H9 (cell line): ENCODE measurements around the gene PROC. TPM values are rescaled to one million over a fixed set of nuclear protein-coding genes. Genes with fewer than 3 reads are reported as not detected.

ENCODE experiments used
- DNase-seq: peaks from one replicate; pipeline ENCODE4 v3.0.0-alpha.2; 2017
- H2AFZ ChIP-seq: one replicate; pipeline ENCODE4 v1.6.1; 2013; ENCODE audit warnings: mild to moderate bottlenecking, low read length, control low read depth, moderate library complexity
- H2AK5ac ChIP-seq: 2 replicates; pipeline ENCODE4 v1.6.1; 2013; ENCODE audit warnings: low read length, control low read depth, mixed read lengths; ENCODE audit not compliant: insufficient read length
- H2BK120ac ChIP-seq: one replicate; pipeline ENCODE4 v1.6.1; 2013; ENCODE audit warnings: low read depth, mild to moderate bottlenecking, low read length, control low read depth, inconsistent platforms; ENCODE audit not compliant: poor library complexity, severe bottlenecking
- H2BK12ac ChIP-seq: 2 replicates; pipeline ENCODE4 v1.6.1; 2013; ENCODE audit warnings: low read length, control low read depth, mixed read lengths, low read depth; ENCODE audit not compliant: insufficient read length
- H2BK15ac ChIP-seq: 2 replicates; pipeline ENCODE4 v1.6.1; 2013; ENCODE audit warnings: low read depth, low read length, control low read depth
- H2BK20ac ChIP-seq: one replicate; pipeline ENCODE4 v1.6.1; 2013; ENCODE audit warnings: low read depth, mild to moderate bottlenecking, low read length, control low read depth, inconsistent platforms; ENCODE audit not compliant: poor library complexity, severe bottlenecking
- H2BK5ac ChIP-seq: 2 replicates; pipeline ENCODE4 v1.6.1; 2013; ENCODE audit warnings: low read length, control low read depth, mixed read lengths; ENCODE audit not compliant: insufficient read length
- H3K14ac ChIP-seq: 2 replicates; pipeline ENCODE4 v1.6.1; 2013; ENCODE audit warnings: low read length, control low read depth; ENCODE audit not compliant: insufficient read depth
- H3K18ac ChIP-seq: 2 replicates; pipeline ENCODE4 v1.6.1; 2013; ENCODE audit warnings: low read depth, mild to moderate bottlenecking, mixed read lengths, low read length, control low read depth; ENCODE audit not compliant: insufficient read length
- H3K23ac ChIP-seq: 2 replicates; pipeline ENCODE4 v1.6.1; 2013; ENCODE audit warnings: low read length, control low read depth, mixed read lengths, low read depth; ENCODE audit not compliant: insufficient read length
- H3K23me2 ChIP-seq: 2 replicates; pipeline ENCODE4 v1.6.1; 2013; ENCODE audit warnings: low read depth, mild to moderate bottlenecking, mixed read lengths, low read length, control low read depth; ENCODE audit not compliant: insufficient read length, poor library complexity, severe bottlenecking
- H3K27ac ChIP-seq: 2 replicates; pipeline ENCODE4 v1.5.1; 2013; ENCODE audit warnings: low read length, control low read depth, mixed read lengths, low read depth; ENCODE audit not compliant: insufficient read length
- H3K27me3 ChIP-seq: 2 replicates; pipeline ENCODE4 v1.6.1; 2013; ENCODE audit warnings: low read length, control low read depth, inconsistent platforms; ENCODE audit not compliant: insufficient read depth
- H3K4ac ChIP-seq: 2 replicates; pipeline ENCODE4 v1.6.1; 2013; ENCODE audit warnings: low read depth, mild to moderate bottlenecking, control low read depth, inconsistent platforms, low read length, moderate library complexity
- H3K4me1 ChIP-seq: 2 replicates; pipeline ENCODE4 v1.6.1; 2013; ENCODE audit warnings: low read length, control low read depth, inconsistent platforms; ENCODE audit not compliant: insufficient read depth
- H3K4me2 ChIP-seq: 2 replicates; pipeline ENCODE4 v1.6.1; 2013; ENCODE audit warnings: low read length, control low read depth, mixed read lengths; ENCODE audit not compliant: insufficient read length, insufficient read depth
- H3K56ac ChIP-seq: 2 replicates; pipeline ENCODE4 v1.6.1; 2013; ENCODE audit warnings: low read depth, mild to moderate bottlenecking, mixed read lengths, low read length, control low read depth; ENCODE audit not compliant: insufficient read length
- H3K79me1 ChIP-seq: 2 replicates; pipeline ENCODE4 v1.6.1; 2013; ENCODE audit warnings: low read depth, mild to moderate bottlenecking, moderate library complexity, low read length, control low read depth, inconsistent platforms; ENCODE audit not compliant: insufficient read depth, poor library complexity, severe bottlenecking
- H3K79me2 ChIP-seq: 2 replicates; pipeline ENCODE4 v1.6.1; 2013; ENCODE audit warnings: low read length, control low read depth, inconsistent platforms; ENCODE audit not compliant: insufficient read depth
- H3K9ac ChIP-seq: 2 replicates; pipeline ENCODE4 v1.6.1; 2013; ENCODE audit warnings: low read length, control low read depth, mixed read lengths; ENCODE audit not compliant: insufficient read length; ENCODE audit errors: extremely low read depth
- H3K9me3 ChIP-seq: one replicate; pipeline ENCODE4 v1.6.1; 2013; ENCODE audit warnings: low read depth, low read length, inconsistent platforms; ENCODE audit not compliant: control insufficient read depth
- H3T11ph ChIP-seq: one replicate; pipeline ENCODE4 v1.6.1; 2013; ENCODE audit warnings: mild to moderate bottlenecking, low read length, control low read depth, inconsistent platforms
- H4K20me1 ChIP-seq: one replicate; pipeline ENCODE4 v1.6.1; 2013; ENCODE audit not compliant: control insufficient read depth, insufficient read length, insufficient read depth
- H4K5ac ChIP-seq: 2 replicates; pipeline ENCODE4 v1.6.1; 2013; ENCODE audit warnings: low read depth, mild to moderate bottlenecking, mixed read lengths, low read length, control low read depth; ENCODE audit not compliant: insufficient read length
- H4K8ac ChIP-seq: replicated peaks from 2 replicates; pipeline ENCODE4 v1.6.1; 2013; ENCODE audit warnings: low read length, control low read depth, mixed read lengths, low read depth; ENCODE audit not compliant: insufficient read length
- H4K91ac ChIP-seq: 2 replicates; pipeline ENCODE4 v1.6.1; 2013; ENCODE audit warnings: low read depth, mild to moderate bottlenecking, moderate library complexity, mixed read lengths, low read length, control low read depth; ENCODE audit not compliant: insufficient read length
- H3K27ac Mint-ChIP-seq, 3 experiments: 2 replicates in 2 of 3; 3 replicates in 1 of 3; pipeline ENCODE4 v1.8.0; 2020 to 2021; ENCODE audit warnings: mixed read lengths in 3 of 3, mild to moderate bottlenecking in 1 of 3, moderate library complexity in 1 of 3
- H3K27me3 Mint-ChIP-seq: 2 replicates; pipeline ENCODE4 v1.8.0; 2021; ENCODE audit warnings: low read depth, mild to moderate bottlenecking, moderate library complexity, mixed read lengths
- H3K36me3 Mint-ChIP-seq, 3 experiments: 2 replicates in 2 of 3; 3 replicates in 1 of 3; pipeline ENCODE4 v1.8.0; 2020 to 2021; ENCODE audit warnings: low read depth in 3 of 3, mixed read lengths in 3 of 3; ENCODE audit not compliant: insufficient read depth in 1 of 3
- H3K4me1 Mint-ChIP-seq, 2 experiments: 2 replicates each; pipeline ENCODE4 v1.8.0; 2020; ENCODE audit warnings: mixed read lengths in 2 of 2
- H3K4me3 Mint-ChIP-seq, 2 experiments: 2 replicates in 1 of 2; 3 replicates in 1 of 2; pipeline ENCODE4 v1.8.0; 2020 to 2021; ENCODE audit warnings: mild to moderate bottlenecking in 2 of 2, mixed read lengths in 2 of 2, moderate library complexity in 1 of 2
- H3K9me3 Mint-ChIP-seq, 2 experiments: 2 replicates in 1 of 2; 3 replicates in 1 of 2; pipeline ENCODE4 v1.8.0; 2020; ENCODE audit warnings: mild to moderate bottlenecking in 2 of 2, mixed read lengths in 2 of 2, moderate library complexity in 1 of 2
- CTCF ChIP-seq: fragments of 200-600 bp; sonication (generic); conservative IDR thresholded peaks from 3 replicates; pipeline ENCODE4 v1.8.0; 2021; ENCODE audit warnings: antibody characterized with exemption, mild to moderate bottlenecking
- WGBS: extraction: QIAGEN DNeasy Blood & Tissue Kit; methylation state at CpG from one replicate; pipeline ENCODE4 v1.1.7; 2013; ENCODE audit warnings: missing lambda C conversion rate, low lambda C conversion rate, mixed read lengths; ENCODE audit not compliant: insufficient read length; ENCODE audit errors: extremely low coverage; 5-methylcytosine and 5-hydroxymethylcytosine counted together
- total RNA-seq: library from RNA; stranded (reverse); gene quantifications from 2 replicates; pipeline ENCODE4 v1.2.1, GENCODE V29; 2021

Gene PROC
- total RNA-seq, 1 experiment from 2014 or later, result 0.61 TPM

GRCh38 chr2:127381762-127382161 lies 36.5 kb upstream of the PROC start:
- no peak for DNase-seq
- Histone ChIP-seq H2BK20ac (no peak overlapping the region), H3K23me2 (peaks cover 1% of the 10 kb centered on the region), H3K79me2 (peaks cover 12% of the 10 kb centered on the region; the same call in 1 of the 2 replicates), H3K79me1 (no peaks in the 10 kb centered on the region), H3K9me3 (peaks cover 2% of the 10 kb centered on the region), H2AK5ac (no peak overlapping the region), H3K23ac (no peak overlapping the region), H3K56ac (no peak overlapping the region), H3T11ph (no peak overlapping the region), H3K4me2 (no peak overlapping the region), H3K27me3 (no peaks in the 10 kb centered on the region), H2BK5ac (no peak overlapping the region), H2BK12ac (no peak overlapping the region), H2AFZ (no peak overlapping the region), H3K4me1 (no peaks in the 10 kb centered on the region), H3K18ac (no peak overlapping the region), H4K5ac (no peak overlapping the region), H3K14ac (no peak overlapping the region), H2BK15ac (no peak overlapping the region), H4K20me1 (no peaks in the 10 kb centered on the region), H3K27ac (no peak overlapping the region), H4K91ac (no peak overlapping the region), H3K9ac (no peak overlapping the region), H4K8ac (no peak overlapping the region), H3K4ac (no peak overlapping the region), H2BK120ac (no peak overlapping the region)
- Mint-ChIP-seq H3K27ac (no peak overlapping the region), H3K4me1 (peaks cover 7 to 12% of the 10 kb centered on the region in 2 experiments), H3K36me3 (peaks cover under 1 to 14% (median 7%) of the 10 kb centered on the region in 3 experiments; a peak in 6 of 7 replicates), H3K27me3 (no peaks in the 10 kb centered on the region), H3K4me3 (no peak overlapping the region), H3K9me3 (peaks cover 2 to 7% of the 10 kb centered on the region in 2 experiments; a peak in 3 of 5 replicates)
- TF ChIP-seq CTCF, result no peak
- no CpG with 5 or more reads among the region's 5 CpGs for WGBS
